SK-N-DZ (cell line): ENCODE results near the gene TUBA1B. TPM values are rescaled to one million over a fixed set of nuclear protein-coding genes. Genes with fewer than 3 reads are reported as not detected.
"Not testable (repeated sequence)": the region's sequence is repeated elsewhere in the genome, so short reads cannot be mapped to it uniquely, and the experiment has no call there.

Source experiments
- DNase-seq: peaks from one replicate; pipeline ENCODE4 v3.0.0-alpha.2; 2015; ENCODE audit warnings: low spot score
- polyA plus RNA-seq, 2 experiments: library from polyadenylated mRNA; depleted of rRNA; stranded (reverse); fragments of >200 nt; gene quantifications; 2 replicates each; pipeline ENCODE4 v1.2.3, GENCODE V29; 2014

Gene TUBA1B
- polyA plus RNA-seq (2014; cell fraction: cytosol; rRNA removed), result 4,089 and 4,487 TPM in 2 replicates
- 1,364 and 1,619 TPM in 2 replicates for polyA plus RNA-seq (2014; cell fraction: nucleus; rRNA removed)

DNA sequence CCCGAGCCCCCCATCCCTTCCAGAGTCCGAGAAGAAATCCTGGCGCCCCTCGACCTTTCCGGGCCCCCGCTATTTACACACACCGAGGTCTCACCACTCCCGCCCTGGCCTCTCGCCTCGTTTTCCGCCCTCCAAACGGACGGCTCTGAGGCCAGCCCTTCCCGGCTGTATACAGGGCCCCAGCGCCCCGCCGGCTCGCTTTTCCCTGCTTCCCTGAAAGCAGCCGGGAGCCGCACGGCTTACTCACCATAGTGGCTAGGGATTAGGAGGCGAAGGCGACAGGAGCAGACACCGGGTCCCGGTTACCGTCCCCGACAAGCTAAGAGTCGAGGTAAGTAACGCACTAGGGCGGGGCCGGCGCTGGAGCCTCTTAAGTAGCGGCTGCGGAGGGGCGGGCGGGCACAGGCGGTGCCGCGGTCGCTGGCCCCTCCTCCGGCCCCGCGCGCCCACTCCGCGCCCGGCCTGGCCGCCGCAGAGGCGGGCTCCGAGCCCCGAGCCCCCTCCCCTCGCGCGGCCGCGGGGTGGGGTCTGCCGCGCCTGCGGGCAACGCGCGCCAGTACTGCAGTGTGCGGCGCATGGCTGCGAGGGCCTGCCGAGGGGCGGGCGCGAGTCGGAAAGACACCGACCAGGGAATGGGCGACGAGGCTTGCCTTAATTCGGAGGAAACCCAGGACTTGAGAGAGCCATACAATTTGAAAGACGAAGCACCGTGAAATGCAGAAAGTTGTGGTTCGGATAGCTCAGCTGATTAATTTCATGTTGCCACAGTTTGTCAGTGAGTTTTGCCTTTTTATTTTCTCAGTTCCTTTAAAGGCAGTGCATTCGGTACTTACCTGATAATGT lies at the start of gene TUBA1B:
Gene TUBA1B, minus strand, starts transcription at position 345 of the 843 bp plus-strand sequence. Its CDS starts 95 bp downstream, at position 250.
- DNase-seq, result peak; percentile 89

GRCh38 chr12:49174218-49174617 lies 43.0 kb upstream of the TUBA1B start:
- DNase-seq, result no peak

DNA sequence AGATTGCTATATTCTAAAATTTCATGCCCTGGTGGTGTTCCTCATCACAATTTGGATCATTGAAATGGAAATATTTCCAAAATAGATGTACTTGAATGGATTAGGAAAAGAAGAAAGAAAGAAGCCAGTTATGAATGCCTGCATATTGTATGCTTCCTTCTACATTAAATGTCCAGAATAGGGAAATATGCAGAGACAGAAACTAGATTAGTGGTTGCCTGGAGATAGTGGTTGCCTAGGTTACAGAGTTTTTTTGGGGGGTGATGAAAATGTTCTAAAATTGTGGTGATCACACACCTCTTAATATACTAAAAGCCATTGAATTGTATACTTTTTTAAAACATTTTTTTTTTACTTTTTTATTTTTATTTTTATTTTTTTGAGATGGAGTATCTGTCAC lies 39.7 kb upstream of the TUBA1B start:
- no peak for DNase-seq

DNA sequence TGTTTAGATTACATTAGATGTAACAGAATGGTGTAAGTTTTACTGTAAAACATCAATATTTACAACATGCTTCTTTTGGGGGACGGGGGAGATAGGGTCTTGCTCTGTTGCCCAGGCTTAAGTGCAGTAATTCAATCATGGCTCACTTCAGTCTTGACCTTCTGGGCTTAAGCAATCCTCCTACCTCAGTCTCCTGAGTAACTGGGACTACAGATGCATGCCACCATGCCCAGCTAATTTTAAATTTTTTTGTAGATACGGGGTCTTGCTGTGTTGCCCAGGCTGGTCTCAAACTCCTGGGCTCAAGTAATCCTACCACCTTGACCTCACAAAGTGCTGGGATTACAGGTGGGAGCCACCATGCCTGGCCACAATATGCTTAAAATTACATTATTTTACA lies 33.9 kb upstream of the TUBA1B start:
- no peak for DNase-seq

DNA sequence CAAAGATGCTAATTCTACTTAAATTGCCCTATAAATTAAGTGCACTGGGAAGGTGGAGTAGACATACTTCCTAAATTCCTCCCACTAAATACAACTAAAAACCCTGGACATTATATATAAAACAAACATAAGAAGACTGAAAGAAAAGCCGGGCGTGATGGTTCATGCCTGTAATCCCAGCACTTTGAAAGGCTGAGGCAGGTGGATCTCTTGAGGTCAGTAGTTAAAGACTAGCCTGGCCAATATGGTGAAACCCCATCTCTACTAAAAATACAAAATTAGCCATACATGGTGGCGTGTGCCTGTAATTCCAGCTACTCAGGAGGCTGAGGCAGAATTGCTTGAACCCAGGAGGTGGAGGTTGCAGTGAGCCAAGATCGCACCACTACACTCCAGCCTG lies 30.7 kb upstream of the TUBA1B start:
- DNase-seq, result not testable (repeated sequence)

- DNase-seq, result no peak
Measured at GRCh38 chr12:49161092-49161795, 30.0 kb upstream of the TUBA1B start.

DNA sequence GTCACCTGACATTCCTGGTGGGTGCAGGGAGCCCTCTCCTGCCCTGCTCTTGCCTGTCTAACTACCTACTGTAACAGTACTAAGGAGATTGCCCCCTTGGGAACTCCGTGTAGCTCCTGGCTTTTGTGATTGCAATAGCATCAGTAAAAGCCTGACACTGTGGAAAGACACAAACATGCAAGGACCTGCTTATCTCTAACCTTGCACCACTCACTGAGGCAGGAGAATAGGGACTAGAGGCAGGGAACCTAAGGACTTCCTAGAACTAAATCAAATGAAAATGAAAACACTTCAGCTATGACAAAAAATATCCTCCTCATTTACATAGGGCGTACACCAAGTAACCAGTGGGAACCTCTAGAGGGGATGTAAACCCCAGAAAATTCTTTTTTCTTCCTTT lies 29.2 kb upstream of the TUBA1B start:
- DNase-seq, result no peak

- DNase-seq, result no peak
Measured at GRCh38 chr12:49154221-49154620, 23.0 kb upstream of the TUBA1B start.

DNA sequence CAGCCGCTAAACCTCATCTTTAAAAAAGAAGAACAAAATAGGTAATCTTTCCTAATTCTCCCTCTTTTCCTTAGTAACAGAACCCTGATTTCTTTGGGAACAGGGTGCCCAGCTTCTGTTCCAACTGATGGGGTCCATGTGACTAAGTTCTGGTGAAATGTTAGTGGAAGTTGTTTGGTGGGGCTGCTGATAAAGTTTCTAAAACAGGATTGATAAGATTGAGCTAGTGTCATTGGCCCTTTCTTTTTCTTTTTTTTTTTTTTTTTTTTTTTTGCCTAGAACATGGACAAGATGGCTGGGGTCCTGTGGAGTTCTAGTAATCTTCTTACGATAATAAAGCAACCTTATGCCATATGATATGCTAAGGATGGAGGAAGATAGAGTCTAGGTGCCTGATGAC lies 16.2 kb upstream of the TUBA1B start:
- no peak for DNase-seq

DNA sequence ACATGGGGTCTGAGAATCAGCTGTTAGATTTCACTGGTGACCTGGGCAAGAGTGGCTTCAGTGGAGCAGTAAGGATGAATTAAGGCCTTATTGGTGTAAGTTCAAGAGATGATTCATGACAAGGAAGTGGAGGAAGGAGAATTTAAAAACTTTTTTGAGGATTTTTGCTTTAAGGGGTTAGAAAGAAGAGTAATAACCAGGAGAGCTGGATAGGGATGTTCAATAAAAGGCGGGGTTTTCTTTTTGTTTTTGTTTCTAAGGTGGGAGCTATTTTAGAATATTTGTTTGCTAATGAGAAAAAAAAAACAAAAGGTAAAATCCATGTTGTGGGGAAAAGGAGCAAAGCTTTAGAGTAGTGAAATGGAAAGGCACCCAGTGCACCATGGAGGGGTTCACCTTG lies 15.2 kb upstream of the TUBA1B start:
- DNase-seq, result no peak

GRCh38 chr12:49144384-49144783 lies 13.2 kb upstream of the TUBA1B start:
- DNase-seq, result no peak

GRCh38 chr12:49138999-49139398 lies 7.8 kb upstream of the TUBA1B start:
- DNase-seq, result no peak

DNA sequence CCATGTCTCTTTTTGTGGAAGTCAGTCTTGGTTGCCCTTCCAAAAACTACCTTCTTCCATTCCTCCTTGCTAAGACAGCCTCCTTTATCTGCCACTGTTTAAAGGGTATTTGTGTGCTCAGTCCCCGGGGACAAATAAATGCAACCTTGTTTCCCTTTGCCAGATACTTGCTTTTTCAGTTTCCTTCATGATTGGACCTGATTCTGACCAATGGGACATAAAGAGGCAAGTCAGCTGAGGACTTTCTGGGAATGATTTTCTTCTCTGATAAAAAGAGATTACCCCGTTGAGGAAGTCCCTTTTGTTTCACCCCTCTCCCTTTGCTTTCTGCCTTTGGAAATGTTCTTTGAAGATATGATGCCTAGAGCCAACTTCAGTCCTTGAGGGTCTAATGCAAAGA lies 7.4 kb upstream of the TUBA1B start:
- DNase-seq, result peak; percentile 28

GRCh38 chr12:49137476-49137875 lies 6.3 kb upstream of the TUBA1B start:
- no peak for DNase-seq

DNA sequence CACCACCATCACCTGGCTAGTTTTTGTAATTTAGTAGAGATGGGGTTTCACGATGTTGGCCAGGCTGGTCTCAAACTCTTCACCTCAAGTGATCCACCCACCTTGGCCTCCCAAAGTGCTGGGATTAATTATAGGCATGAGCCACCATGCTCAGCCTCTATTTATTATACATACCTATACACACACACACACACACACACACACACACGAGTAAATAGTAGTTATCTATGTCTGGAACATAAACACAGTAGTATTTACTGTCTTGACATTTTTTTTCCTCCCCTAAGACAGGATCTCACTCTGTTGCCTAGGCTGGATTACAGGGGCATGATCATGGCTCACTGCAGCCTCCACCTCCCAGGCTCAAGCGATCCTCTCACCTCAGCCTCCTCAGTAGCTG lies 5.8 kb upstream of the TUBA1B start:
- not testable (repeated sequence) for DNase-seq

- no peak for DNase-seq
Measured at GRCh38 chr12:49133590-49133989, 2.4 kb upstream of the TUBA1B start.

DNA sequence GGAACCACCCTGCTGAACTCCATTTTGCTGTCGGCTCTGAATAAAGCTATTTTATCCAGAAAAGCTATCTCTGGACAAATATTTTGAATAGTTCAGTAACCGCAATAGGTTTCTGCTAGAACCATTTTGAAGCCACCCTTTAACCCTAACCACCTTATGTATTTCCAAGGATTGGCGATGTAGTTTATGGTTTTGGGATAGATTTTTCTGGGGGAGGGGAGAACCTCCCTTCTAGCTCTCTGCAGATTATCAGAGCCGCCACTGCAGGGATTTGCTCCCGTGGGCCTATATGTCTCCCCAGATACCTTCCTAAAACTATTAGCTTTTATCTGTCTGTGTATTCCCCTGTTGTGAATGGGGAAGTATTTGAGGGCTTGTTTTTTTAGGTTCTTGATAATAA lies 1.8 kb upstream of the TUBA1B start:
- DNase-seq, result no peak

GRCh38 chr12:49131894-49132461 lies 783 bp upstream of the TUBA1B start:
- no peak for DNase-seq

- DNase-seq, result peak; percentile 90
Measured at GRCh38 chr12:49130151-49131050, 794 bp downstream of the TUBA1B start.

- no peak for DNase-seq
Measured at GRCh38 chr12:49129332-49130150, 1.7 kb downstream of the TUBA1B start.
